GM12864 (cell line): ENCODE data around the gene TMED7.
A peak's percentile ranks its signal among the peaks of the same experiment; 100 is the strongest.

Experiments used
- DNase-seq: peaks from one replicate; pipeline ENCODE4 v3.0.0-alpha.2; 2011; ENCODE audit warnings: low read depth
- H3K4me3 ChIP-seq: 2 replicates; pipeline ENCODE4 v1.5.1; 2011; ENCODE audit warnings: mild to moderate bottlenecking, low read depth, low read length, control low read depth
- CTCF ChIP-seq: IDR thresholded peaks from 2 replicates; pipeline ENCODE4 v1.5.1; 2011; ENCODE audit warnings: low read depth, mild to moderate bottlenecking, moderate library complexity, low read length, control low read depth, inconsistent platforms; ENCODE audit errors: missing control alignments

Gene TMED7

GRCh38 chr5:115577741-115578140, 48.1 kb downstream of the TMED7 start:
- no peak for TF ChIP-seq CTCF
- DNase-seq, result peak; percentile 65
- no peak overlapping the region for H3K4me3 ChIP-seq

- DNase-seq, result no peak
- no peak overlapping the region for H3K4me3 ChIP-seq
- TF ChIP-seq CTCF, result no peak
Measured at GRCh38 chr5:115577329-115577728, 48.5 kb downstream of the TMED7 start.

- DNase-seq, result peak; percentile 49
- no peak overlapping the region for H3K4me3 ChIP-seq
- no peak for TF ChIP-seq CTCF
Measured at GRCh38 chr5:115575167-115576070, 50.4 kb downstream of the TMED7 start.

GRCh38 chr5:115573133-115573532, 52.7 kb downstream of the TMED7 start:
- no peak for DNase-seq
- no peak for TF ChIP-seq CTCF
- H3K4me3 ChIP-seq, result no peak overlapping the region

GRCh38 chr5:115571441-115571878, 54.4 kb downstream of the TMED7 start:
- H3K4me3 ChIP-seq, result no peak overlapping the region
- DNase-seq, result no peak
- TF ChIP-seq CTCF, result no peak

- H3K4me3 ChIP-seq, result no peak overlapping the region
- DNase-seq, result no peak
- TF ChIP-seq CTCF, result no peak
Measured at GRCh38 chr5:115568668-115569067, 57.2 kb downstream of the TMED7 start.

- no peak overlapping the region for H3K4me3 ChIP-seq
- DNase-seq, result no peak
- TF ChIP-seq CTCF, result no peak
Measured at GRCh38 chr5:115565233-115565632, 60.6 kb downstream of the TMED7 start.
